HEK293T (cell line): Measurements from ENCODE around the gene LEUTX.

Experiments
- CTCF ChIA-PET: fragments of 350-600 bp; formaldehyde crosslinking; extraction: SDS; loops from one replicate; lab custom pipeline; 2021; ENCODE audit warnings: antibody characterized with exemption, inconsistent platforms; lab: Yijun Ruan, JAX
- POLR2A ChIA-PET: fragments of 350-600 bp; formaldehyde crosslinking; extraction: SDS; loops from one replicate; lab custom pipeline; 2020; ENCODE audit warnings: antibody characterized with exemption, inconsistent platforms; lab: Yijun Ruan, JAX
- DNase-seq: peaks from one replicate; pipeline ENCODE4 v3.0.0; 2012; ENCODE audit warnings: mixed read lengths; ENCODE audit errors: extremely low spot score
- ARNT ChIP-seq: fragments of 450-650 bp; IDR thresholded peaks from 2 replicates; pipeline ENCODE4 v1.6.1; 2017; ENCODE audit warnings: mild to moderate bottlenecking
- BHLHE40 ChIP-seq: fragments of 450-650 bp; IDR thresholded peaks from 2 replicates; pipeline ENCODE4 v1.6.1; 2016; ENCODE audit warnings: mild to moderate bottlenecking, moderate library complexity, borderline replicate concordance
- CTBP1 ChIP-seq: fragments of 450-650 bp; IDR thresholded peaks from 2 replicates; pipeline ENCODE4 v1.6.1; 2016; ENCODE audit warnings: borderline replicate concordance
- ELF4 ChIP-seq: fragments of 450-650 bp; IDR thresholded peaks from 2 replicates; pipeline ENCODE4 v1.6.1; 2017; ENCODE audit warnings: antibody characterized with exemption
- FOXA1 ChIP-seq: fragments of 450-650 bp; IDR thresholded peaks from 2 replicates; pipeline ENCODE4 v1.6.1; 2016; ENCODE audit warnings: mild to moderate bottlenecking
- FOXK2 ChIP-seq: fragments of 450-650 bp; IDR thresholded peaks from 2 replicates; pipeline ENCODE4 v1.6.1; 2016; ENCODE audit warnings: mild to moderate bottlenecking
- FOXM1 ChIP-seq: fragments of 450-650 bp; IDR thresholded peaks from 2 replicates; pipeline ENCODE4 v1.6.1; 2017; ENCODE audit warnings: mild to moderate bottlenecking, borderline replicate concordance
- HDGF ChIP-seq: fragments of 450-650 bp; IDR thresholded peaks from 2 replicates; pipeline ENCODE4 v1.6.1; 2017; ENCODE audit warnings: antibody characterized with exemption, borderline replicate concordance
- L3MBTL2 ChIP-seq: fragments of 450-650 bp; conservative IDR thresholded peaks from 2 replicates; pipeline ENCODE4 v1.6.1; 2016; ENCODE audit warnings: mild to moderate bottlenecking
- LEF1 ChIP-seq: fragments of 450-650 bp; IDR thresholded peaks from 2 replicates; pipeline ENCODE4 v1.6.1; 2017; ENCODE audit warnings: mild to moderate bottlenecking, borderline replicate concordance
- NFRKB ChIP-seq: fragments of 450-650 bp; IDR thresholded peaks from 2 replicates; pipeline ENCODE4 v1.6.1; 2016; ENCODE audit warnings: mild to moderate bottlenecking, moderate library complexity
- SP1 ChIP-seq: fragments of 450-650 bp; IDR thresholded peaks from 2 replicates; pipeline ENCODE4 v1.6.1; 2017
- SUZ12 ChIP-seq: fragments of 450-650 bp; IDR thresholded peaks from 2 replicates; pipeline ENCODE4 v1.6.1; 2016; ENCODE audit warnings: mild to moderate bottlenecking
- TARDBP ChIP-seq: fragments of 450-650 bp; IDR thresholded peaks from 2 replicates; pipeline ENCODE4 v1.6.1; 2016
- ZNF384 ChIP-seq: fragments of 450-650 bp; IDR thresholded peaks from 2 replicates; pipeline ENCODE4 v1.6.1; 2016
- TF ChIP-seq, protein P1 (sequence below): fragments of 450-650 bp; IDR thresholded peaks from 2 replicates; pipeline ENCODE4 v1.6.1; 2016

LEUTX gene

DNA sequence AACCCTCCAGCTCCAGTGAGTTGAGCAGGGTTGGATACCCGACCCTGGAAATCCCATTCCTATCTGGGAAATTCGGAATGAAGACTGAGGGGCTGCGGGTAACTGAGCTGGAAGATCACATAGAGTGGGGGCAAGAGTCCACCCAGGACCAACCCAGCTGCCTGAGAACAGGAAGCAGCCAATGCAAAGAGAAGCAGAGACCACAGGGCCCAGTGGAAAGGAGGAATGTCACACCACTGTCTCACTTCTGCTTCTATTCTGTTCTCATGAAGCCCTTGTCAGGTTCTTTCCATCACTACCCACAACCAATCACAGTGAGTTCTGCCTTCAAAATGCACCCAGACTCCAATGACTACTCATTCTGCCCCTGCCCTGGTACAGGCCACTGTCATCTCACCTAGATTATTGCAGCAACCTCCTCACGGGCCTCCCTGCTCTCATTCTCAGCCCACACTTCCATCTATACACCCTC lies 40.0 kb downstream of the LEUTX start:
- TF ChIP-seq HDGF = no peak
- TF ChIP-seq SP1 = no peak
- no peak for TF ChIP-seq SUZ12
- TF ChIP-seq, protein P1, sequence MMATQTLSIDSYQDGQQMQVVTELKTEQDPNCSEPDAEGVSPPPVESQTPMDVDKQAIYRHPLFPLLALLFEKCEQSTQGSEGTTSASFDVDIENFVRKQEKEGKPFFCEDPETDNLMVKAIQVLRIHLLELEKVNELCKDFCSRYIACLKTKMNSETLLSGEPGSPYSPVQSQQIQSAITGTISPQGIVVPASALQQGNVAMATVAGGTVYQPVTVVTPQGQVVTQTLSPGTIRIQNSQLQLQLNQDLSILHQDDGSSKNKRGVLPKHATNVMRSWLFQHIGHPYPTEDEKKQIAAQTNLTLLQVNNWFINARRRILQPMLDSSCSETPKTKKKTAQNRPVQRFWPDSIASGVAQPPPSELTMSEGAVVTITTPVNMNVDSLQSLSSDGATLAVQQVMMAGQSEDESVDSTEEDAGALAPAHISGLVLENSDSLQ = no peak
- TF ChIP-seq LEF1 = no peak
- TF ChIP-seq NFRKB = no peak
- TF ChIP-seq L3MBTL2 = no peak
- POLR2A ChIA-PET = interaction anchor here (1.5 kb wide), 1 partner anchor 15 kb away, joined by 5 read pairs; the partner anchor contains the start of gene DYRK1B
- DNase-seq = no peak
- CTCF ChIA-PET = no interaction called here

DNA sequence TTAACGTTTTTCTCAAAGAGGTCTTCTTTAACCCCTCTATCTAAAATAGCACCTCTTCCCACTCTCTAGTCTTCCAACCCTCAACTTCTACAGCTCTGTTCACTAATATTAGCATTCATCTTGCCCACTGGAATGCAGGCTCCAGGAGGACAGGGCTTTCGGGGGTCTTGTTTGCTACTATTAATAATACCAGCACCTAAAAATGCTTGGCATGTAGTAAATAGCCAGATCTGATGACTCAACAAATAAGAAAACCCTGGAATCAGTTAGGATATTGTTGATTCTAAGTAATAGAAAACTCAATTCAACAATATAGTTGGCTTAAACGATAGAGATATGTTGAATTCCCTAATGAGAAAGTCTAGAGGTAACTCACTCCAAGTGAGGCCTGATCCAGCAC lies 41.1 kb downstream of the LEUTX start:
- ChIA-PET POLR2A (no interaction called here), CTCF (no interaction called here)
- DNase-seq = no peak
- no peak for TF ChIP-seq ELF4
- TF ChIP-seq FOXA1 = no peak
- no peak for TF ChIP-seq SP1
- TF ChIP-seq TARDBP = no peak
- TF ChIP-seq LEF1 = no peak
- TF ChIP-seq, protein P1 = no peak
- TF ChIP-seq L3MBTL2 = no peak
- TF ChIP-seq HDGF = no peak
- no peak for TF ChIP-seq ZNF384
- TF ChIP-seq NFRKB = no peak
- no peak for TF ChIP-seq FOXK2
- no peak for TF ChIP-seq CTBP1
- TF ChIP-seq ARNT = no peak
- no peak for TF ChIP-seq BHLHE40
- no peak for TF ChIP-seq FOXM1
- no peak for TF ChIP-seq SUZ12

DNA sequence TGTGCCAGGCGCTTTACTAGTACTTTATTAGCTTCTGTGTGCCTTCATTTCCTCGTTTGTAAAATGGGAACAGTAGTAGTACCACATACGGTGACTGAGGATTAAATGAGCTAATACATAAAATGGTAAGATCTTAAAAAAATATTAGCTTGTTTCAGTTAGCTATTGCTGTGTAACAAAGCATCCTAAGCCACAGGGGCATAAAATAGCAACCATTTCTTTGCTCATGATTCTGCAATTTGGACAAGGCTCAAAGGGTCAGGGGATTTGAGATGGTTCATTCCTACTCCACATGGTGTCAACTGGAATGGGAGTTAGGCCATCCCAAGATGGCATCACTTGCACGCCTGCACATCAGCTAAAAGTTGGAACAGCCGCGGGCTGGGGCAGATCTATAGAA lies 42.0 kb downstream of the LEUTX start:
- DNase-seq = no peak
- no peak for TF ChIP-seq FOXK2
- no peak for TF ChIP-seq CTBP1
- TF ChIP-seq ARNT = no peak
- TF ChIP-seq BHLHE40 = no peak
- TF ChIP-seq, protein P1 = no peak
- TF ChIP-seq SP1 = no peak
- ChIA-PET CTCF (interaction anchor here (0.7 kb wide), 1 partner anchor 12 kb away, joined by 6 read pairs; no protein-coding TSS in a partner anchor), POLR2A (interaction anchor here (1.3 kb wide), 1 partner anchor 13 kb away, joined by 4 read pairs; the partner anchor contains the start of gene DYRK1B)

DNA sequence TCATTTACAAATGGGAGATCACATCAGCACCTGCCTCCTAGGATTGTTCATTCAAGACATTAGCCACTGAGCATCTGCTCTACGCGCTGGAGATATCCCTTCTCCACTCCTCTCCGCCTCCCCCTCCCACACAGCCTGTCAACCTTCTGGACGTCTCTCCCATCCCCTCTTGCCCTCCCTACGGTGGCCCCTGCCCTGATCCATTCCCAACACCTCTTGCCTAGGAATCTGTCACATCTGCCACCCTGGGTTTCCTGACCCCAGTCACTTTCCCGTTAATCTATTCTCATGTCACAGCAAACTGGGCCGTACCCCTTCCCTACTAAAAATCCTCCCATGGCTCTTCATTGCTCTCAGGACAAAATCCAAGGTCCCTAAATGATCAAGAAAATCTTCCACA lies 45.0 kb downstream of the LEUTX start:
- ChIA-PET POLR2A (no interaction called here), CTCF (no interaction called here)
- no peak for DNase-seq
- TF ChIP-seq FOXM1 (no peak), FOXK2 (no peak), LEF1 (no peak), SP1 (no peak), NFRKB (no peak), ZNF384 (no peak), CTBP1 (no peak), ARNT (no peak), TARDBP (no peak), ELF4 (no peak), SUZ12 (no peak), HDGF (no peak), L3MBTL2 (no peak), BHLHE40 (no peak), FOXA1 (no peak)
- TF ChIP-seq, protein P1 = no peak

DNA sequence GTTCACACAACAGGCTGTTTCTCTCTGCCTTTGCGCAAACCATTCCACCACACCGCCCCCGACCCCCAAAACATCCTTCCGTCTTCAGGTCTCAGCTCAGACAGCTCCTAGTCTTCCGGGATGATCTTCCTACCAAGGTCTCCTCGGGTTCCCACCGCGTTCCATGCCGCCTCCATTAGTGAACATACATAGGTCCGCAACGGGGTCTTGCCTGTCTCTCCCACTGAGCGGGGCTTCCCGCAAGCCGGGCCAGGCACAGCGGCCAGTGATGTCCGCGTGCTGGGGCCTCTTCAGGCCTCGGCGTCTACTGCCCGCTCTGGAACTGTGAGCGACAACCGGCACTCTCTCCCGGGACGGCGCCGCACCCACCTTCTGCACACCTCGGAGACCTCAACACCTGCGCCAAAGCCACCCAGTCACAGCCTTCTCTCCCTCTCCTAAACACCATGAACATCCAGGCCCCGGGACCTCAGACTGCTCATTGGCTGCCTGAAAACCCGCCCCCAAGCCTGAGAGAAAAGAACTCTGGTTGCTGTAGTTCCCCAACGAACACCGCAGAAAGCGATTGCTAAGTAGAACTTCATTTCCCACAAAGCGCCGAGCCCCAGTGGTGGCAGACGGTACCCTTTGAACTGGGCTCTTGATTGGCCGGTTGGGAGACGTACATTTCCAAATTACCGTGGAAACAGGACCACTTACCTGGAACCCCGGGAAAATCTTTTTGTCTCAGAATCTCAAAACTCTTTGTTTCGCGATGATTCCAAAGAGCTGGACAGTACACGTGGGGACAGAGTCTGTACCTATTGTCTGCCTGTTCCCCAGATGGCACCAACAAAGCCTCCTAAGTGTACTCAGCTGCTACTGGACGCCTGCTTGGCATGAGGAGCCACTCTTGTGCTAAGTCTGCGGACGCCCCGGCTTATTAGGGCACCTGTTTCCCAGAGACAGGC lies 45.8 kb downstream of the LEUTX start:
- ChIA-PET POLR2A (no interaction called here), CTCF (no interaction called here)
- no peak for TF ChIP-seq SUZ12
- no peak for TF ChIP-seq HDGF
- TF ChIP-seq TARDBP = no peak
- TF ChIP-seq L3MBTL2 = peak; percentile 74
- DNase-seq = peak; percentile 86
